ENCODE measurements around the gene CALHM6. TPM values are rescaled to one million over a fixed set of nuclear protein-coding genes. Genes with fewer than 3 reads are reported as not detected.

The CALHM6 gene
- total and polyA plus RNA-seq, 4 donors, result 2.0 to 22.4 (median 6.2) TPM

GRCh38 chr6:116420341-116420740 is 40.8 kb upstream of the CALHM6 start:
- Histone ChIP-seq H3K36me3 (ENCODE audit: control insufficient read depth in 4 of 4, insufficient read depth in 3 of 4, low read depth in 1 of 4, low read length in 3 of 4) (no peaks in the 10 kb centered on the region), H3K4me1 (ENCODE audit: control insufficient read depth in 4 of 4, insufficient read depth in 4 of 4, low read length in 3 of 4) (peaks cover 0 to 8% (median 1%) of the 10 kb centered on the region in 4 donors), H3K4me3 (ENCODE audit: low read depth in 1 of 3, low read length in 3 of 3) (no peak overlapping the region), H3K9me3 (ENCODE audit: control insufficient read depth in 4 of 4, low read length in 3 of 4) (no peaks in the 10 kb centered on the region), H3K9ac (ENCODE audit: low read depth in 1 of 2, low read length in 2 of 2) (no peak overlapping the region), H3K27ac (ENCODE audit: low read depth in 1 of 2, low read length in 2 of 2) (no peak overlapping the region), H3K27me3 (ENCODE audit: control insufficient read depth in 4 of 4, insufficient read depth in 4 of 4, low read length in 3 of 4) (no peaks in the 10 kb centered on the region)
- WGBS, result 99% methylated on average over 5 of the region's 5 CpGs
- TF ChIP-seq RAD21 (IDR thresholded peaks at IDR 0.05), result no peak
- no peak for DNase-seq (ENCODE audit: low spot score)

- Histone ChIP-seq H3K9me3 (ENCODE audit: control insufficient read depth in 4 of 4, low read length in 3 of 4) (no peaks in the 10 kb centered on the region), H3K27me3 (ENCODE audit: control insufficient read depth in 4 of 4, insufficient read depth in 4 of 4, low read length in 3 of 4) (no peaks in the 10 kb centered on the region), H3K36me3 (ENCODE audit: control insufficient read depth in 4 of 4, insufficient read depth in 3 of 4, low read depth in 1 of 4, low read length in 3 of 4) (peaks cover 0 to 2% (median 0%) of the 10 kb centered on the region in 4 donors), H3K4me1 (ENCODE audit: control insufficient read depth in 4 of 4, insufficient read depth in 4 of 4, low read length in 3 of 4) (peaks cover 0 to 8% (median 1%) of the 10 kb centered on the region in 4 donors), H3K27ac (ENCODE audit: low read depth in 1 of 2, low read length in 2 of 2) (no peak overlapping the region), H3K4me3 (ENCODE audit: low read depth in 1 of 3, low read length in 3 of 3) (no peak overlapping the region), H3K9ac (ENCODE audit: low read depth in 1 of 2, low read length in 2 of 2) (no peak overlapping the region)
- DNase-seq (ENCODE audit: low spot score), result no peak
- no peak for TF ChIP-seq ATF3 (IDR thresholded peaks at IDR 0.05)
- TF ChIP-seq MAX (IDR thresholded peaks at IDR 0.05), result no peak
- TF ChIP-seq YY1 (IDR thresholded peaks at IDR 0.05), result no peak
- TF ChIP-seq JUND (IDR thresholded peaks at IDR 0.05), result no peak
- no peak for TF ChIP-seq RXRA (IDR thresholded peaks at IDR 0.05)
- no peak for TF ChIP-seq CTCF (IDR thresholded peaks at IDR 0.05; ENCODE audit: low read depth, low read length, missing input control)
- no peak for TF ChIP-seq RAD21 (IDR thresholded peaks at IDR 0.05)
- TF ChIP-seq ZBTB33 (IDR thresholded peaks at IDR 0.05), result no peak
- no peak for TF ChIP-seq HNF4G (IDR thresholded peaks at IDR 0.05)
- TF ChIP-seq FOXA1 (IDR thresholded peaks at IDR 0.05), result no peak
- TF ChIP-seq GABPA (IDR thresholded peaks at IDR 0.05 in 1 of 2, conservative IDR thresholded peaks at IDR 0.05 in 1 of 2), result no peak
- TF ChIP-seq REST (IDR thresholded peaks at IDR 0.05), result no peak
- 81% methylated on average over 3 of the region's 3 CpGs for WGBS
These were observed 38.9 kb upstream of the CALHM6 start for GRCh38 chr6:116422238-116422637.

All from liver (tissue), 9 donors.